Peyer's patch (tissue), 4 donors: ENCODE data around the gene OPCML. TPM values are rescaled to one million over a fixed set of nuclear protein-coding genes. Genes with fewer than 3 reads are reported as not detected.

Experiments
- DNase-seq, 3 donors: peaks; one replicate each; pipeline ENCODE4 v3.0.0-alpha.2; 2017 to 2019
- H3K27ac ChIP-seq, 4 donors: fragments of 200-600 bp; sonication (generic); one replicate each; pipeline ENCODE4 v1.5.1; 2016 to 2019
- H3K27me3 ChIP-seq, 2 donors: fragments of 200-600 bp; sonication (generic); one replicate each; pipeline ENCODE4 v1.5.1; 2019
- H3K36me3 ChIP-seq, 3 donors: fragments of 200-600 bp; sonication (generic); one replicate each; pipeline ENCODE4 v1.5.1; 2016 to 2019
- H3K4me1 ChIP-seq, 4 donors: fragments of 200-600 bp; sonication (generic); one replicate each; pipeline ENCODE4 v1.5.1; 2016 to 2019
- H3K4me3 ChIP-seq, 4 donors: fragments of 200-600 bp; sonication (generic); 1 replicate in 3 of 4; 2 replicates in 1 of 4; pipeline ENCODE4 v1.5.1; 2016 to 2019; ENCODE audit warnings: mild to moderate bottlenecking in 1 of 4
- H3K9me3 ChIP-seq, 4 donors: fragments of 200-600 bp; sonication (generic); one replicate each; pipeline ENCODE4 v1.5.1; 2016 to 2019; ENCODE audit warnings: mild to moderate bottlenecking in 1 of 4
- POLR2A ChIP-seq, 2 donors: fragments of 450-650 bp; IDR thresholded peaks; one replicate each; pipeline ENCODE4 v1.5.1; 2017; ENCODE audit warnings: antibody characterized with exemption in 2 of 2, mild to moderate bottlenecking in 2 of 2, moderate library complexity in 2 of 2
- total RNA-seq, 4 donors: library from RNA; depleted of rRNA; stranded (reverse); fragments of >200 nt; gene quantifications; one replicate each; pipeline ENCODE4 v1.1.0, GENCODE V29; 2016
- TF ChIP-seq, protein P1 (sequence below), 6 experiments: fragments of 450-650 bp in 4 of 6; fragments of 200-600 bp in 2 of 6; sonication (generic) in 1 of 6; IDR thresholded peaks; one replicate each; pipeline ENCODE4 v1.5.1; 2017 to 2019; ENCODE audit warnings: antibody characterized with exemption in 6 of 6, mild to moderate bottlenecking in 3 of 6, moderate library complexity in 1 of 6

The OPCML gene
- total RNA-seq, 4 donors from 2014 or later, result not detected

DNA sequence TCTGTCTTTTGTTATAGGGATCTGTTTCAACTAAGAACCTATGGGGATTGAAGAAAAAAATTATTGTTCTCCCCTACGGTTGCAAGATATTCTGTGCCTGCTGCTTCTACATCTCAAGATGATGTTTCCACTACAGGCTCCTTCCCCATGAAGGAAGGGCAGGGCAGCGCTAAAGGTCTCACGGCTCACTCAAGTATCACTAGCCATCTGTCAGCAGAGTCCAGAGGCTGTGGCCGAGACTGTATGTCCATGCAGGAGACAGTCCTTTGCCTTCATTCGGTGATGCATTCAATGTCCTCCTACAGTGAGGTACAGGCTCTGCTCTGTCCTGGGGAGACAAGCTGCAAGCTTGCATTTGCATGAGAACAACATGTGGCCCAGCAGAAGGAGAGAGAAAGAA is 518.0 kb downstream of the OPCML start:
- no peaks in the 10 kb centered on the region for H3K9me3 ChIP-seq
- H3K36me3 ChIP-seq, result no peaks in the 10 kb centered on the region
- H3K4me3 ChIP-seq, result no peak overlapping the region
- no peaks in the 10 kb centered on the region for H3K27me3 ChIP-seq
- H3K27ac ChIP-seq, result no peak overlapping the region
- DNase-seq, result no peak
- TF ChIP-seq POLR2A (IDR thresholded peaks at IDR 0.05), result no peak
- TF ChIP-seq, protein P1, sequence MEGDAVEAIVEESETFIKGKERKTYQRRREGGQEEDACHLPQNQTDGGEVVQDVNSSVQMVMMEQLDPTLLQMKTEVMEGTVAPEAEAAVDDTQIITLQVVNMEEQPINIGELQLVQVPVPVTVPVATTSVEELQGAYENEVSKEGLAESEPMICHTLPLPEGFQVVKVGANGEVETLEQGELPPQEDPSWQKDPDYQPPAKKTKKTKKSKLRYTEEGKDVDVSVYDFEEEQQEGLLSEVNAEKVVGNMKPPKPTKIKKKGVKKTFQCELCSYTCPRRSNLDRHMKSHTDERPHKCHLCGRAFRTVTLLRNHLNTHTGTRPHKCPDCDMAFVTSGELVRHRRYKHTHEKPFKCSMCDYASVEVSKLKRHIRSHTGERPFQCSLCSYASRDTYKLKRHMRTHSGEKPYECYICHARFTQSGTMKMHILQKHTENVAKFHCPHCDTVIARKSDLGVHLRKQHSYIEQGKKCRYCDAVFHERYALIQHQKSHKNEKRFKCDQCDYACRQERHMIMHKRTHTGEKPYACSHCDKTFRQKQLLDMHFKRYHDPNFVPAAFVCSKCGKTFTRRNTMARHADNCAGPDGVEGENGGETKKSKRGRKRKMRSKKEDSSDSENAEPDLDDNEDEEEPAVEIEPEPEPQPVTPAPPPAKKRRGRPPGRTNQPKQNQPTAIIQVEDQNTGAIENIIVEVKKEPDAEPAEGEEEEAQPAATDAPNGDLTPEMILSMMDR (IDR thresholded peaks at IDR 0.05), result no peak
- H3K4me1 ChIP-seq, result peaks cover 0 to 13% (median 0%) of the 10 kb centered on the region in 4 donors

DNA sequence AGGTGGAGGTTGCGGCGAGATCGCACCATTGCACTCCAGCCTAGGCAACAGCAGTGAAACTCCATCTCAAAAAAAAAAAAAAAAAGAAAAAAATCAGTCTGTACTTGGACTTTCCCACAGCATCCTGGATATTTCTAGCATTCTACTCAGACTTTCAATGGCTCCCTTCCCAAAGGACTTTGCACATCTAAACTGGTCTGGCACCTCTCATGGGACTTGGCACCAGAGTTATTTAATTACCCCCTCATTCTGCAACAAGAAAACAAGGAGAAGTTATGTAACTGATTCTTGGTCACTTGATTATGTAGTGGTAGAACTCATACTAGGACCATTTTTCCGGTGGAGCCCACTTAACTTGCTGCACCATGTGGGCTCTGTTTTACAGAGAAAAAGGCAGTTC is 519.5 kb downstream of the OPCML start:
- peak in 1 of 3 donors; percentile 49 for DNase-seq
- no peak for TF ChIP-seq POLR2A (IDR thresholded peaks at IDR 0.05)
- TF ChIP-seq, protein P1 (IDR thresholded peaks at IDR 0.05), result no peak

DNA sequence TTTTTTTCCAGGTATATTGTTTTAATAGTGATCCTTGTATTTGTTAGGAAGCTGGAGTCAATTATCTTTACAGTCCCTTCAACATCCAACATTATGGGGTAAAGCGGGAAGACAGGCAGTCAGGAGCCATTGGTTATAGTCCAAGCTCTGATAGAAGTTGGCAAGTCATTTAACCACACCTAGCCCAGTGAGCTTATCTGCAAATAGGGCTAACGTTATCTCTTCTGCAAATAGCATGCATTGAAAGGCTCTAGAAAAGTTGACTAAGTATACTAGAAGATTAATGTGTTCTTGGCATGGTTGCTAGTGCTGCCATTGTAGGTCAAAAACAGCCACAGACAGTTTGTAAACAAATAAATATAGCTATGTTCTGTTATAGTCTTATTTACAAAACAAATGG is 520.7 kb downstream of the OPCML start:
- Histone ChIP-seq H3K27ac (no peak overlapping the region), H3K4me3 (no peak overlapping the region), H3K4me1 (peaks cover 0 to 13% (median 0%) of the 10 kb centered on the region in 4 donors), H3K27me3 (no peaks in the 10 kb centered on the region), H3K36me3 (no peaks in the 10 kb centered on the region), H3K9me3 (no peaks in the 10 kb centered on the region)
- TF ChIP-seq, protein P1 (IDR thresholded peaks at IDR 0.05), result no peak
- TF ChIP-seq POLR2A (IDR thresholded peaks at IDR 0.05), result no peak
- DNase-seq, result no peak

More for the DNA sequence above, 519.5 kb downstream of the OPCML start:
- Histone ChIP-seq H3K27me3 (no peaks in the 10 kb centered on the region), H3K9me3 (no peaks in the 10 kb centered on the region), H3K4me3 (no peak overlapping the region), H3K27ac (no peak overlapping the region), H3K36me3 (no peaks in the 10 kb centered on the region), H3K4me1 (peaks cover 0 to 13% (median 0%) of the 10 kb centered on the region in 4 donors)

DNA sequence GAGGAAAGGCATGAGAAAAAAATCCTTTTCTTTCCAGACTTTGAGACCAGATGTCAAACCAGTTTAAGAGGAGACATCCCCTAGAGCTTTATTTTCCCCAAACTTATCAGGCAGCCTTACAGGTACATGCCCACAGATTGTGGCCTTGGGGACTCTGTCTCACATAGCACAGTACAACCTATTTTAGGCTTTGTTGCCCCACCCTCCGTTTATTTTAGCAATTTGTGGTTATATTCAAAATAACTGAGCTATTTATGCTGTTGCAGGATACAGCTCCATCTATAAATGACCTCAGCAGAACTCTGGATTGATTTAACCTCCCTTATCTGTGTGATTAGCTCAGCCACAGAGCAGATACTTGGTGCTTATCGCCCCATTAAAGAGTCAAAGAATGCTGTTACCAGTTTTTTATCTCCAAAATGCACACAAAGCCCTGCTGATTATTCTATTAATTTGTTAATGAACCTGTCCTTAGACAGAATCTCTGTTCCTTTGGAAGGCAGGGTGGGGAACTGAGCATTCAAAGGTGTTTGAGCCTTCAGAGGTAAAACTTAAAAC is 525.2 kb downstream of the OPCML start:
- H3K9me3 ChIP-seq, result no peaks in the 10 kb centered on the region
- TF ChIP-seq, protein P1 (IDR thresholded peaks at IDR 0.05), result no peak
- TF ChIP-seq POLR2A (IDR thresholded peaks at IDR 0.05), result no peak
- no peak overlapping the region for H3K4me3 ChIP-seq
- H3K27me3 ChIP-seq, result no peaks in the 10 kb centered on the region
- no peak for DNase-seq
- no peak overlapping the region for H3K27ac ChIP-seq
- H3K4me1 ChIP-seq, result peaks cover 0 to 13% (median 0%) of the 10 kb centered on the region in 4 donors
- H3K36me3 ChIP-seq, result no peaks in the 10 kb centered on the region

DNA sequence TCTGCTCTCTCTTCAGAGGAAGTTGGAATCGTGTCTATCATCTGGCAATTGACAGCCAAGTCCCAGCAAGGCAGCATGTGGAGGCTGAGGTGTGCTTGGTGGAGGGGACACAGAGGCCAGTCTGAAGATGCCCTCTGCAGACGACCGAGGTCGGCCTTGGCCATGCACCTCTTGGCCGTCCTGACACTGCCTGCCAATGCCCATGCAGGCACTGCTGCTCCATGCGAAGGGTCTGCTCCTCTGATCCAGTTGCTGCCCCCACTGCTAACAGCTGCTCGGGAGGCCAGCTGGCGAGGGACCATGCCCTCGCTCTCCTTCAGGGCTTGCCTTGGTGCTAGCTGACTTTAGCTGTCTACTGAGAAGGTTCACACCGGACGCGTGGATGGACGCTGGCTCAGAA is 527.9 kb downstream of the OPCML start:
- H3K27ac ChIP-seq, result no peak overlapping the region
- no peak overlapping the region for H3K4me3 ChIP-seq
- H3K9me3 ChIP-seq, result no peaks in the 10 kb centered on the region
- TF ChIP-seq, protein P1 (IDR thresholded peaks at IDR 0.05), result no peak
- no peak for DNase-seq
- H3K4me1 ChIP-seq, result no peaks in the 10 kb centered on the region
- no peaks in the 10 kb centered on the region for H3K27me3 ChIP-seq
- no peaks in the 10 kb centered on the region for H3K36me3 ChIP-seq

DNA sequence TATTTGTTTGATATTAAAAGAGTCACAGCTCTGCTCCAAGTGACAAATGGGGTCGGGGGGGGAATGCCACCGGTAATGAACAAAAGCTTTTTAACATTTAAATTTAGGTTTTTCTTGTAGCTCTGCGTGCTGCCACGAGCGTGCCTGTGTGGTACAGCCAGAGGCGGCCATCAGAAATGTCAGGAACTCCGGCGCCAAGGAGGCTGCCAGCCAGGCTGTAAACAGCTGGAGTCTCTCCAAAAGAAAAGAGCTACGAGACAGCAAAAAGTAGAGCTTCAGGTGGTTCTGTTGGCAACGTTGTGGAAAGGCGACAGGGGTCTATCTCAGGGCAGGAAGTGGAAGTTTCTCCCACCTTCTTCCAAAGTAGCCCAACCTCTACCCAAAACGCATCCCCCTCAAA is 532.8 kb downstream of the OPCML start:
- no peak for DNase-seq
- Histone ChIP-seq H3K27me3 (no peaks in the 10 kb centered on the region), H3K4me1 (no peaks in the 10 kb centered on the region), H3K4me3 (no peak overlapping the region), H3K36me3 (no peaks in the 10 kb centered on the region), H3K27ac (no peak overlapping the region), H3K9me3 (no peaks in the 10 kb centered on the region)
- TF ChIP-seq POLR2A (IDR thresholded peaks at IDR 0.05), result no peak
- TF ChIP-seq, protein P1 (IDR thresholded peaks at IDR 0.05), result no peak
